GM23338 (cell line): ENCODE results near the gene GET4. TPM values are rescaled to one million over a fixed set of nuclear protein-coding genes. Genes with fewer than 3 reads are reported as not detected.

ENCODE experiments used
- ATAC-seq: fragments of 200-7000 bp; cut with Tn5 transposase; 3 replicates; pipeline ENCODE4 v1.9.1; 2020
- DNase-seq: peaks from one replicate; pipeline ENCODE4 v3.0.0-alpha.2; 2015; ENCODE audit warnings: low spot score
- H2AFZ ChIP-seq: fragments of 200-600 bp; sonication (generic); 2 replicates; pipeline ENCODE4 v1.8.0; 2016; ENCODE audit warnings: antibody characterized with exemption, mild to moderate bottlenecking, moderate library complexity
- H3F3A ChIP-seq: fragments of 200-600 bp; sonication (generic); replicated peaks from 2 replicates; pipeline ENCODE4 v1.8.0; 2017; ENCODE audit warnings: antibody characterized with exemption, mixed run types, low read depth
- H3K27ac ChIP-seq: fragments of 200-600 bp; sonication (generic); 2 replicates; pipeline ENCODE4 v1.6.1; 2016; ENCODE audit warnings: low read depth
- H3K27me3 ChIP-seq: fragments of 200-600 bp; sonication (generic); 2 replicates; pipeline ENCODE4 v1.8.0; 2016; ENCODE audit warnings: mild to moderate bottlenecking, mixed run types, moderate library complexity; ENCODE audit not compliant: insufficient read depth
- H3K36me3 ChIP-seq: fragments of 200-600 bp; sonication (generic); 2 replicates; pipeline ENCODE4 v1.8.0; 2016; ENCODE audit warnings: mild to moderate bottlenecking; ENCODE audit not compliant: insufficient read depth
- H3K4me1 ChIP-seq: fragments of 200-600 bp; sonication (generic); 2 replicates; pipeline ENCODE4 v1.8.0; 2016; ENCODE audit warnings: mild to moderate bottlenecking, moderate library complexity; ENCODE audit not compliant: insufficient read depth
- H3K4me2 ChIP-seq: fragments of 200-600 bp; sonication (generic); 2 replicates; pipeline ENCODE4 v1.7.1; 2017; ENCODE audit warnings: mixed run types
- H3K4me3 ChIP-seq: fragments of 200-600 bp; sonication (generic); 2 replicates; pipeline ENCODE4 v1.6.1; 2016; ENCODE audit warnings: mixed run types
- H3K79me2 ChIP-seq: fragments of 200-600 bp; sonication (generic); replicated peaks from 2 replicates; pipeline ENCODE4 v1.8.0; 2017; ENCODE audit warnings: mild to moderate bottlenecking; ENCODE audit not compliant: insufficient read depth
- H3K9me2 ChIP-seq: fragments of 200-600 bp; sonication (generic); 2 replicates; pipeline ENCODE4 v1.8.0; 2017; ENCODE audit not compliant: insufficient read depth
- H4K20me1 ChIP-seq: fragments of 200-600 bp; sonication (generic); replicated peaks from 2 replicates; pipeline ENCODE4 v1.8.0; 2017; ENCODE audit warnings: mild to moderate bottlenecking; ENCODE audit not compliant: insufficient read depth
- H3K27ac Mint-ChIP-seq: 2 replicates; pipeline ENCODE4 v1.8.0; 2020; ENCODE audit warnings: inconsistent platforms, mild to moderate bottlenecking, moderate library complexity, mixed read lengths
- H3K27me3 Mint-ChIP-seq: 3 replicates; pipeline ENCODE4 v1.8.0; 2022; ENCODE audit warnings: low read depth, mild to moderate bottlenecking, moderate library complexity, mixed read lengths, inconsistent platforms; ENCODE audit not compliant: insufficient read depth, poor library complexity
- H3K36me3 Mint-ChIP-seq: 3 replicates; pipeline ENCODE4 v1.8.0; 2021; ENCODE audit warnings: low read depth, mild to moderate bottlenecking, inconsistent platforms, moderate library complexity, mixed read lengths
- H3K4me1 Mint-ChIP-seq: 3 replicates; pipeline ENCODE4 v1.8.0; 2020; ENCODE audit warnings: mild to moderate bottlenecking, inconsistent platforms, mixed read lengths
- H3K4me3 Mint-ChIP-seq: 3 replicates; pipeline ENCODE4 v1.8.0; 2021; ENCODE audit warnings: moderate library complexity, mild to moderate bottlenecking, inconsistent platforms, mixed read lengths
- H3K9me3 Mint-ChIP-seq: 3 replicates; pipeline ENCODE4 v1.8.0; 2020; ENCODE audit warnings: moderate library complexity, mild to moderate bottlenecking, inconsistent platforms, mixed read lengths
- CREB1 ChIP-seq: fragments of 250-450 bp; sonication (Bioruptor Pico); IDR thresholded peaks from 2 replicates; pipeline ENCODE4 v1.5.0; 2020; ENCODE audit warnings: low read depth, mild to moderate bottlenecking, moderate library complexity
- EZH2 ChIP-seq: fragments of 200-600 bp; sonication (generic); IDR thresholded peaks from one replicate; pipeline ENCODE4 v1.8.0; 2017; ENCODE audit warnings: antibody characterized with exemption, mild to moderate bottlenecking, low read depth; ENCODE audit not compliant: unreplicated experiment
- EZH2phosphoT487 ChIP-seq: fragments of 200-600 bp; sonication (generic); IDR thresholded peaks from one replicate; pipeline ENCODE4 v1.8.1; 2018; ENCODE audit warnings: antibody characterized with exemption; ENCODE audit not compliant: unreplicated experiment
- JUNB ChIP-seq: IDR thresholded peaks from one replicate; pipeline ENCODE4 v1.6.1; 2016; ENCODE audit warnings: antibody characterized with exemption; ENCODE audit not compliant: unreplicated experiment
- NANOG ChIP-seq: IDR thresholded peaks from 2 replicates; pipeline ENCODE4 v1.6.1; 2016; ENCODE audit warnings: antibody characterized with exemption, borderline replicate concordance
- POLR2AphosphoS5 ChIP-seq: IDR thresholded peaks from 2 replicates; pipeline ENCODE4 v1.6.1; 2016; ENCODE audit warnings: antibody characterized with exemption, low read depth
- STAT1 ChIP-seq: IDR thresholded peaks from one replicate; pipeline ENCODE4 v1.6.1; 2016; ENCODE audit warnings: antibody characterized with exemption; ENCODE audit not compliant: unreplicated experiment
- ZNF114 ChIP-seq: fragments of 250-450 bp; sonication (Bioruptor Pico); IDR thresholded peaks from 2 replicates; pipeline ENCODE4 v1.5.0; 2020; ENCODE audit warnings: mild to moderate bottlenecking, moderate library complexity
- ZNF331 ChIP-seq: fragments of 250-450 bp; sonication (Bioruptor Pico); IDR thresholded peaks from 2 replicates; pipeline ENCODE4 v1.5.0; 2020; ENCODE audit warnings: low read depth, mild to moderate bottlenecking, moderate library complexity
- polyA plus RNA-seq: library from polyadenylated mRNA; unstranded; fragments of >200 nt; fragmentation: Nextera tagmentation; extraction: Ambion mirVana; gene quantifications from 2 replicates; pipeline ENCODE4 v1.2.1, GENCODE V29; 2016
- total RNA-seq: library from RNA; depleted of rRNA; stranded (reverse); fragments of >200 nt; shearing (Covaris generic); gene quantifications from 2 replicates; pipeline ENCODE4 v1.2.3, GENCODE V29; 2014
- TF ChIP-seq, protein P1 (sequence below): IDR thresholded peaks from 2 replicates; pipeline ENCODE4 v1.6.1; 2016; ENCODE audit warnings: antibody characterized with exemption
- TF ChIP-seq, protein P2 (sequence below): fragments of 250-450 bp; sonication (Bioruptor Pico); IDR thresholded peaks from 2 replicates; pipeline ENCODE4 v1.5.0; 2020; ENCODE audit warnings: mild to moderate bottlenecking, moderate library complexity

Gene GET4
- total and polyA plus RNA-seq, 2 experiments from 2014 or later = 48.0 to 79.1 TPM

DNA sequence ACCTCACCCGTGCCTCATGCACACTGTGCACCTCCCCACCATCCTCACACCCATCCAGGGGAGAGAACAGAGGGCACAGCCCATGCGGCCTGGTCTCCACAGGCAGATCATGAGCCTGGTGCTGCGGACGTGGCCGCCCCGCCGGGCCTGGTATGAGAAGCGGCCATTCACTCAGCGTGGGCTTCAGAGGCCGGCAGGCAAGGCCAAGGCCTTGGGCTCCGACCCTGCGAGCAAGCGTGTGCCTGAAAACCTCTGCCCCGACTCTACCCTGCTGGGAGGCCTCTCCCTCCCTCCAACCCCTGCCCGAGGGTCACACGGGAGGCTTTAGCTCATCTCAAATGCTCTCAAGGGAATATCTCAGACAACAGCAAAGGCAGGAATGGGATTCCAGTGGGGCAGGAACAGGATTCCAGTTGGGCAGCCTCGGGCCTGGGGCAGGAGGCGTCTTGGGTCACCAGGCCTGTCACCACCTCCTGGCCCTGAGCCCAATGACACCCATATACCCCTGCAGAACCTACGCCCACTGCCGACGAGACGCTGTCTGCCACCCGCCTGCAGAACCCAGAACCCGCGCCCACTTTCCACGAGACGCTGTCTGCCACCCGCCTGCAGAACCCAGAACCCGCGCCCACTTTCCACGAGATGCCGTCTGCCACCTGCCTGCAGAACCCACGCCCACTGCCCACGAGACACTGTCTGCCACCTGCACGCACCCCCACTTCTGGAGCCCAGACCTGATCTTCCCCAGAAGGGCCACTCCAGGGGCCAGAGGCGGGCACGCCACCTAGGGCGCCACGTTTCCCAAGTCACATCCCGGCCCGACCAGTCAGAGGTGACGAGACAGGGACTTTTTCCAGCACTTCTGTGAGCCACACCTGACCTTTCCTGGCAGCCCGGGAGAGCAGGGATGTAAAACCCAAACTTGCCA is 39.2 kb downstream of the GET4 start:
- H3K27me3 Mint-ChIP-seq = peaks cover 13% of the 10 kb centered on the region
- Histone ChIP-seq H3K9me2 (no peaks in the 10 kb centered on the region), H3K27me3 (no peaks in the 10 kb centered on the region), H3F3A (no peaks in the 10 kb centered on the region), H4K20me1 (no peaks in the 10 kb centered on the region), H3K79me2 (no peaks in the 10 kb centered on the region), H3K36me3 (no peaks in the 10 kb centered on the region), H2AFZ (no peak overlapping the region), H3K4me1 (no peaks in the 10 kb centered on the region), H3K4me2 (no peak overlapping the region), H3K27ac (no peak overlapping the region), H3K4me3 (no peak overlapping the region)
- DNase-seq (no peak), ATAC-seq (no peak)
- TF ChIP-seq JUNB = no peak
- TF ChIP-seq, protein P1, sequence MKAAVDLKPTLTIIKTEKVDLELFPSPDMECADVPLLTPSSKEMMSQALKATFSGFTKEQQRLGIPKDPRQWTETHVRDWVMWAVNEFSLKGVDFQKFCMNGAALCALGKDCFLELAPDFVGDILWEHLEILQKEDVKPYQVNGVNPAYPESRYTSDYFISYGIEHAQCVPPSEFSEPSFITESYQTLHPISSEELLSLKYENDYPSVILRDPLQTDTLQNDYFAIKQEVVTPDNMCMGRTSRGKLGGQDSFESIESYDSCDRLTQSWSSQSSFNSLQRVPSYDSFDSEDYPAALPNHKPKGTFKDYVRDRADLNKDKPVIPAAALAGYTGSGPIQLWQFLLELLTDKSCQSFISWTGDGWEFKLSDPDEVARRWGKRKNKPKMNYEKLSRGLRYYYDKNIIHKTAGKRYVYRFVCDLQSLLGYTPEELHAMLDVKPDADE = no peak
- no peak for TF ChIP-seq NANOG
- TF ChIP-seq STAT1 = no peak
- no peak for TF ChIP-seq ZNF331 (CRISPR knock-in tag)
- TF ChIP-seq EZH2phosphoT487 = no peak
- no peak for TF ChIP-seq POLR2AphosphoS5
- TF ChIP-seq, protein P2, sequence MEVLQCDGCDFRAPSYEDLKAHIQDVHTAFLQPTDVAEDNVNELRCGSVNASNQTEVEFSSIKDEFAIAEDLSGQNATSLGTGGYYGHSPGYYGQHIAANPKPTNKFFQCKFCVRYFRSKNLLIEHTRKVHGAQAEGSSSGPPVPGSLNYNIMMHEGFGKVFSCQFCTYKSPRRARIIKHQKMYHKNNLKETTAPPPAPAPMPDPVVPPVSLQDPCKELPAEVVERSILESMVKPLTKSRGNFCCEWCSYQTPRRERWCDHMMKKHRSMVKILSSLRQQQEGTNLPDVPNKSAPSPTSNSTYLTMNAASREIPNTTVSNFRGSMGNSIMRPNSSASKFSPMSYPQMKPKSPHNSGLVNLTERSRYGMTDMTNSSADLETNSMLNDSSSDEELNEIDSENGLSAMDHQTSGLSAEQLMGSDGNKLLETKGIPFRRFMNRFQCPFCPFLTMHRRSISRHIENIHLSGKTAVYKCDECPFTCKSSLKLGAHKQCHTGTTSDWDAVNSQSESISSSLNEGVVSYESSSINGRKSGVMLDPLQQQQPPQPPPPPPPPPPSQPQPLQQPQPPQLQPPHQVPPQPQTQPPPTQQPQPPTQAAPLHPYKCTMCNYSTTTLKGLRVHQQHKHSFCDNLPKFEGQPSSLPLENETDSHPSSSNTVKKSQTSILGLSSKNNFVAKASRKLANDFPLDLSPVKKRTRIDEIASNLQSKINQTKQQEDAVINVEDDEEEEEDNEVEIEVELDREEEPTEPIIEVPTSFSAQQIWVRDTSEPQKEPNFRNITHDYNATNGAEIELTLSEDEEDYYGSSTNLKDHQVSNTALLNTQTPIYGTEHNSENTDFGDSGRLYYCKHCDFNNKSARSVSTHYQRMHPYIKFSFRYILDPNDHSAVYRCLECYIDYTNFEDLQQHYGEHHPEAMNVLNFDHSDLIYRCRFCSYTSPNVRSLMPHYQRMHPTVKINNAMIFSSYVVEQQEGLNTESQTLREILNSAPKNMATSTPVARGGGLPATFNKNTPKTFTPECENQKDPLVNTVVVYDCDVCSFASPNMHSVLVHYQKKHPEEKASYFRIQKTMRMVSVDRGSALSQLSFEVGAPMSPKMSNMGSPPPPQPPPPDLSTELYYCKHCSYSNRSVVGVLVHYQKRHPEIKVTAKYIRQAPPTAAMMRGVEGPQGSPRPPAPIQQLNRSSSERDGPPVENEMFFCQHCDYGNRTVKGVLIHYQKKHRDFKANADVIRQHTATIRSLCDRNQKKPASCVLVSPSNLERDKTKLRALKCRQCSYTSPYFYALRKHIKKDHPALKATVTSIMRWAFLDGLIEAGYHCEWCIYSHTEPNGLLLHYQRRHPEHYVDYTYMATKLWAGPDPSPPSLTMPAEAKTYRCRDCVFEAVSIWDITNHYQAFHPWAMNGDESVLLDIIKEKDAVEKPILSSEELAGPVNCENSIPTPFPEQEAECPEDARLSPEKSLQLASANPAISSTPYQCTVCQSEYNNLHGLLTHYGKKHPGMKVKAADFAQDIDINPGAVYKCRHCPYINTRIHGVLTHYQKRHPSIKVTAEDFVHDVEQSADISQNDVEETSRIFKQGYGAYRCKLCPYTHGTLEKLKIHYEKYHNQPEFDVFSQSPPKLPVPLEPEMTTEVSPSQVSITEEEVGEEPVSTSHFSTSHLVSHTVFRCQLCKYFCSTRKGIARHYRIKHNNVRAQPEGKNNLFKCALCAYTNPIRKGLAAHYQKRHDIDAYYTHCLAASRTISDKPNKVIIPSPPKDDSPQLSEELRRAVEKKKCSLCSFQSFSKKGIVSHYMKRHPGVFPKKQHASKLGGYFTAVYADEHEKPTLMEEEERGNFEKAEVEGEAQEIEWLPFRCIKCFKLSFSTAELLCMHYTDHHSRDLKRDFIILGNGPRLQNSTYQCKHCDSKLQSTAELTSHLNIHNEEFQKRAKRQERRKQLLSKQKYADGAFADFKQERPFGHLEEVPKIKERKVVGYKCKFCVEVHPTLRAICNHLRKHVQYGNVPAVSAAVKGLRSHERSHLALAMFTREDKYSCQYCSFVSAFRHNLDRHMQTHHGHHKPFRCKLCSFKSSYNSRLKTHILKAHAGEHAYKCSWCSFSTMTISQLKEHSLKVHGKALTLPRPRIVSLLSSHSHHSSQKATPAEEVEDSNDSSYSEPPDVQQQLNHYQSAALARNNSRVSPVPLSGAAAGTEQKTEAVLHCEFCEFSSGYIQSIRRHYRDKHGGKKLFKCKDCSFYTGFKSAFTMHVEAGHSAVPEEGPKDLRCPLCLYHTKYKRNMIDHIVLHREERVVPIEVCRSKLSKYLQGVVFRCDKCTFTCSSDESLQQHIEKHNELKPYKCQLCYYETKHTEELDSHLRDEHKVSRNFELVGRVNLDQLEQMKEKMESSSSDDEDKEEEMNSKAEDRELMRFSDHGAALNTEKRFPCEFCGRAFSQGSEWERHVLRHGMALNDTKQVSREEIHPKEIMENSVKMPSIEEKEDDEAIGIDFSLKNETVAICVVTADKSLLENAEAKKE (CRISPR knock-in tag) = no peak
- TF ChIP-seq EZH2 = no peak
- TF ChIP-seq ZNF114 = no peak
- no peak for TF ChIP-seq CREB1 (CRISPR knock-in tag)
- no peaks in the 10 kb centered on the region for H3K9me3 Mint-ChIP-seq
- H3K27ac Mint-ChIP-seq = no peak overlapping the region
- H3K4me3 Mint-ChIP-seq = no peak overlapping the region
- H3K36me3 Mint-ChIP-seq = no peaks in the 10 kb centered on the region
- no peaks in the 10 kb centered on the region; the same call in 1 of the 3 replicates for H3K4me1 Mint-ChIP-seq
